Activated CD4-positive, alpha-beta T cell treated with anti-CD3 and anti-CD28 coated beads for 36 hours (primary cell): ENCODE results near the gene SLC4A4. TPM values are rescaled to one million over a fixed set of nuclear protein-coding genes. Genes with fewer than 3 reads are reported as not detected.

Source experiments
- ATAC-seq: fragments of 200-7000 bp; cut with Tn5 transposase; one replicate; pipeline ENCODE4 v1.10.0; 2021; ENCODE audit warnings: mild to moderate bottlenecking, moderate library complexity
- CTCF ChIA-PET: fragments of 350-600 bp; sonication (Branson Sonifier 250); formaldehyde crosslinking; loops from one replicate; lab custom pipeline; 2021; ENCODE audit warnings: antibody characterized with exemption; lab: Charles Lee
- POLR2A ChIA-PET: fragments of 350-600 bp; sonication (Branson Sonifier 250); formaldehyde crosslinking; loops from one replicate; lab custom pipeline; 2021; ENCODE audit warnings: antibody characterized with exemption, inconsistent platforms; lab: Charles Lee
- DNase-seq: peaks from one replicate; pipeline ENCODE4 v3.0.0-alpha.2; 2020
- H3K27ac Mint-ChIP-seq: one replicate; pipeline ENCODE4 v1.8.0; 2021; ENCODE audit warnings: mixed read lengths
- H3K27me3 Mint-ChIP-seq: one replicate; pipeline ENCODE4 v1.8.0; 2021; ENCODE audit warnings: mixed read lengths
- H3K36me3 Mint-ChIP-seq: one replicate; pipeline ENCODE4 v1.8.0; 2021; ENCODE audit warnings: low read depth, mixed read lengths
- H3K4me1 Mint-ChIP-seq: one replicate; pipeline ENCODE4 v1.8.0; 2021; ENCODE audit warnings: mixed read lengths
- H3K4me3 Mint-ChIP-seq: one replicate; pipeline ENCODE4 v1.8.0; 2021; ENCODE audit warnings: mild to moderate bottlenecking, moderate library complexity, mixed read lengths
- H3K9me3 Mint-ChIP-seq: one replicate; pipeline ENCODE4 v1.8.0; 2021; ENCODE audit warnings: low read depth, mixed read lengths
- intact Hi-C, 2 experiments: fragments of 100-400 bp; cut with DNase I in 1 of 2; cut with micrococcal nuclease in 1 of 2; formaldehyde crosslinking; loops; one replicate each; pipeline versions ENCODE4 v1.14.2 to v1.15.1; 2022 to 2024; cut with DNase I, micrococcal nuclease
- total RNA-seq, 2 experiments: library from RNA; stranded (reverse); gene quantifications; one replicate each; pipeline ENCODE4 v1.2.3, GENCODE V29; 2021

SLC4A4 gene
- total RNA-seq, 2 experiments from 2014 or later, result 0.16 TPM; not detected in 1

GRCh38 chr4:71307729-71308128, 31.1 kb upstream of the SLC4A4 start:
- intact Hi-C loops, result no loop called here
- POLR2A ChIA-PET, result no interaction called here
- Mint-ChIP-seq H3K4me3 (no peak overlapping the region), H3K9me3 (peaks cover 4% of the 10 kb centered on the region), H3K4me1 (no peaks in the 10 kb centered on the region), H3K36me3 (no peaks in the 10 kb centered on the region), H3K27ac (no peak overlapping the region), H3K27me3 (peaks cover 6% of the 10 kb centered on the region)
- CTCF ChIA-PET, result interaction anchor here (0.7 kb wide), 1 partner anchor 320 kb away, joined by 3 read pairs; no protein-coding TSS in a partner anchor
- DNase-seq (no peak), ATAC-seq (no peak)

- CTCF ChIA-PET, result no interaction called here
- intact Hi-C loops, result no loop called here
Measured at GRCh38 chr4:71322425-71322824, 16.4 kb upstream of the SLC4A4 start.

GRCh38 chr4:71333368-71333767, 5.5 kb upstream of the SLC4A4 start:
- no peak overlapping the region for H3K4me3 Mint-ChIP-seq
- no peaks in the 10 kb centered on the region for H3K9me3 Mint-ChIP-seq
- ATAC-seq (no peak), DNase-seq (no peak)
- CTCF ChIA-PET, result interaction anchor here (1.0 to 1.1 kb wide), 2 partner anchors 20 to 39 kb away, joined by 3 read pairs; no protein-coding TSS in a partner anchor
- POLR2A ChIA-PET, result no interaction called here
- H3K27ac Mint-ChIP-seq, result no peak overlapping the region
- no peaks in the 10 kb centered on the region for H3K36me3 Mint-ChIP-seq
- H3K27me3 Mint-ChIP-seq, result peaks cover 2% of the 10 kb centered on the region
- no peaks in the 10 kb centered on the region for H3K4me1 Mint-ChIP-seq
- intact Hi-C loops, result no loop called here

More at GRCh38 chr4:71322425-71322824, 16.4 kb upstream of the SLC4A4 start:
- POLR2A ChIA-PET, result no interaction called here
- DNase-seq (no peak), ATAC-seq (no peak)
- no peaks in the 10 kb centered on the region for H3K27me3 Mint-ChIP-seq
- H3K4me1 Mint-ChIP-seq, result no peaks in the 10 kb centered on the region
- H3K27ac Mint-ChIP-seq, result no peak overlapping the region
- H3K9me3 Mint-ChIP-seq, result no peaks in the 10 kb centered on the region
- H3K4me3 Mint-ChIP-seq, result no peak overlapping the region
- no peaks in the 10 kb centered on the region for H3K36me3 Mint-ChIP-seq

GRCh38 chr4:71333960-71334359, 4.9 kb upstream of the SLC4A4 start:
- POLR2A ChIA-PET, result no interaction called here
- ATAC-seq, result no peak
- no peak for DNase-seq
- CTCF ChIA-PET, result interaction anchor here (1.1 kb wide), 1 partner anchor 38 kb away, joined by 3 read pairs; no protein-coding TSS in a partner anchor
- H3K4me3 Mint-ChIP-seq, result no peak overlapping the region
- H3K27ac Mint-ChIP-seq, result no peak overlapping the region
- H3K27me3 Mint-ChIP-seq, result peaks cover 2% of the 10 kb centered on the region
- no peaks in the 10 kb centered on the region for H3K36me3 Mint-ChIP-seq
- peaks cover 2% of the 10 kb centered on the region for H3K4me1 Mint-ChIP-seq
- intact Hi-C loops, result no loop called here
- no peaks in the 10 kb centered on the region for H3K9me3 Mint-ChIP-seq

- DNase-seq (no peak), ATAC-seq (no peak)
- H3K27ac Mint-ChIP-seq, result no peak overlapping the region
- ChIA-PET POLR2A (no interaction called here), CTCF (interaction anchor here (1.1 kb wide), 1 partner anchor 38 kb away, joined by 3 read pairs; no protein-coding TSS in a partner anchor)
- H3K4me3 Mint-ChIP-seq, result no peak overlapping the region
- peaks cover 2% of the 10 kb centered on the region for H3K27me3 Mint-ChIP-seq
- peaks cover 3% of the 10 kb centered on the region for H3K4me1 Mint-ChIP-seq
- H3K36me3 Mint-ChIP-seq, result no peaks in the 10 kb centered on the region
- intact Hi-C loops, result no loop called here
- no peaks in the 10 kb centered on the region for H3K9me3 Mint-ChIP-seq
Measured at GRCh38 chr4:71334465-71334882, 4.3 kb upstream of the SLC4A4 start.

GRCh38 chr4:71343670-71344466, 5.0 kb downstream of the SLC4A4 start:
- Mint-ChIP-seq H3K9me3 (no peaks in the 10 kb centered on the region), H3K4me3 (no peak overlapping the region), H3K27me3 (peaks cover 3% of the 10 kb centered on the region), H3K36me3 (no peaks in the 10 kb centered on the region), H3K4me1 (peaks cover 2% of the 10 kb centered on the region), H3K27ac (no peak overlapping the region)
- ChIA-PET POLR2A (no interaction called here), CTCF (no interaction called here)
- DNase-seq (no peak), ATAC-seq (no peak)
- intact Hi-C loops, result no loop called here

GRCh38 chr4:71346710-71347109, 7.9 kb downstream of the SLC4A4 start:
- no peaks in the 10 kb centered on the region for H3K36me3 Mint-ChIP-seq
- no peak for DNase-seq
- no peaks in the 10 kb centered on the region for H3K4me1 Mint-ChIP-seq
- H3K27ac Mint-ChIP-seq, result no peak overlapping the region
- no peaks in the 10 kb centered on the region for H3K9me3 Mint-ChIP-seq
- POLR2A ChIA-PET, result no interaction called here
- intact Hi-C loops, result no loop called here
- ATAC-seq, result no peak
- no peak overlapping the region for H3K4me3 Mint-ChIP-seq
- H3K27me3 Mint-ChIP-seq, result peaks cover 3% of the 10 kb centered on the region
- CTCF ChIA-PET, result no interaction called here

- Mint-ChIP-seq H3K27ac (no peak overlapping the region), H3K4me3 (no peak overlapping the region), H3K4me1 (no peaks in the 10 kb centered on the region), H3K27me3 (peaks cover 3% of the 10 kb centered on the region), H3K36me3 (no peaks in the 10 kb centered on the region), H3K9me3 (no peaks in the 10 kb centered on the region)
- DNase-seq, result no peak
- CTCF ChIA-PET, result no interaction called here
- POLR2A ChIA-PET, result no interaction called here
- ATAC-seq, result no peak
- intact Hi-C loops, result no loop called here
Measured at GRCh38 chr4:71348586-71348985, 9.8 kb downstream of the SLC4A4 start.

- CTCF ChIA-PET, result interaction anchor here (0.6 to 0.7 kb wide), 2 partner anchors 50 to 787 kb away, joined by 3 read pairs; no protein-coding TSS in a partner anchor
- intact Hi-C loops, result no loop called here
Measured at GRCh38 chr4:71355045-71355444, 16.2 kb downstream of the SLC4A4 start.

GRCh38 chr4:71355971-71356370, 17.2 kb downstream of the SLC4A4 start:
- H3K9me3 Mint-ChIP-seq, result no peaks in the 10 kb centered on the region
- no peaks in the 10 kb centered on the region for H3K36me3 Mint-ChIP-seq
- no peak for DNase-seq
- H3K4me3 Mint-ChIP-seq, result no peak overlapping the region
- H3K27ac Mint-ChIP-seq, result no peak overlapping the region
- H3K27me3 Mint-ChIP-seq, result no peaks in the 10 kb centered on the region
- CTCF ChIA-PET, result interaction anchor here (0.6 kb wide), 1 partner anchor 788 kb away, joined by 3 read pairs; no protein-coding TSS in a partner anchor
- POLR2A ChIA-PET, result no interaction called here
- intact Hi-C loops, result no loop called here
- no peaks in the 10 kb centered on the region for H3K4me1 Mint-ChIP-seq
- ATAC-seq, result no peak

More at GRCh38 chr4:71355045-71355444, 16.2 kb downstream of the SLC4A4 start:
- DNase-seq (no peak), ATAC-seq (no peak)
- Mint-ChIP-seq H3K27ac (no peak overlapping the region), H3K27me3 (no peaks in the 10 kb centered on the region), H3K4me1 (no peaks in the 10 kb centered on the region), H3K9me3 (no peaks in the 10 kb centered on the region), H3K4me3 (no peak overlapping the region), H3K36me3 (no peaks in the 10 kb centered on the region)
- POLR2A ChIA-PET, result interaction anchor here (0.6 kb wide), 1 partner anchor 323 kb away, joined by 3 read pairs; no protein-coding TSS in a partner anchor

- no peak for DNase-seq
- no peak for ATAC-seq
- Mint-ChIP-seq H3K36me3 (no peaks in the 10 kb centered on the region), H3K4me1 (no peaks in the 10 kb centered on the region), H3K4me3 (no peak overlapping the region), H3K9me3 (no peaks in the 10 kb centered on the region), H3K27me3 (no peaks in the 10 kb centered on the region), H3K27ac (no peak overlapping the region)
- intact Hi-C loops, result no loop called here
- ChIA-PET CTCF (no interaction called here), POLR2A (no interaction called here)
Measured at GRCh38 chr4:71356924-71357663, 18.3 kb downstream of the SLC4A4 start.
